Ishikawa (cell line): ENCODE data around the gene FOXN3.

Experiments used
- CEBPB ChIP-seq: IDR thresholded peaks from 2 replicates; pipeline ENCODE4 v1.6.1; 2012
- CREB1 ChIP-seq: IDR thresholded peaks from 2 replicates; pipeline ENCODE4 v1.6.1; 2012; ENCODE audit warnings: low read depth
- EGR1 ChIP-seq: IDR thresholded peaks from 2 replicates; pipeline ENCODE4 v1.6.1; 2012
- EP300 ChIP-seq: IDR thresholded peaks from 2 replicates; pipeline ENCODE4 v1.6.1; 2012; ENCODE audit warnings: borderline replicate concordance
- FOXM1 ChIP-seq: IDR thresholded peaks from 2 replicates; pipeline ENCODE4 v1.6.1; 2012; ENCODE audit warnings: low read depth, borderline replicate concordance
- MAX ChIP-seq: IDR thresholded peaks from 2 replicates; pipeline ENCODE4 v1.6.1; 2012
- NFIC ChIP-seq: IDR thresholded peaks from 2 replicates; pipeline ENCODE4 v1.6.1; 2012
- RAD21 ChIP-seq: IDR thresholded peaks from 2 replicates; pipeline ENCODE4 v1.6.1; 2012; ENCODE audit warnings: low read depth
- TAF1 ChIP-seq: IDR thresholded peaks from 2 replicates; pipeline ENCODE4 v1.6.1; 2012; ENCODE audit warnings: low read depth, mild to moderate bottlenecking
- TCF12 ChIP-seq: IDR thresholded peaks from 2 replicates; pipeline ENCODE4 v1.6.1; 2012; ENCODE audit warnings: low read depth
- TEAD4 ChIP-seq: IDR thresholded peaks from 2 replicates; pipeline ENCODE4 v1.6.1; 2012
- USF1 ChIP-seq: IDR thresholded peaks from 2 replicates; pipeline ENCODE4 v1.6.1; 2012
- YY1 ChIP-seq: IDR thresholded peaks from 2 replicates; pipeline ENCODE4 v1.6.1; 2012; ENCODE audit warnings: low read depth
- ZBTB7A ChIP-seq: IDR thresholded peaks from 2 replicates; pipeline ENCODE4 v1.6.1; 2012; ENCODE audit warnings: low read depth
- TF ChIP-seq, protein P1 (sequence below): IDR thresholded peaks from 2 replicates; pipeline ENCODE4 v1.6.1; 2012; ENCODE audit warnings: low read depth, mild to moderate bottlenecking

Gene FOXN3

GRCh38 chr14:89458713-89459420, 41.8 kb upstream of the FOXN3 start:
- TF ChIP-seq TAF1 (no peak), ZBTB7A (no peak), CEBPB (no peak), USF1 (no peak), TCF12 (no peak), FOXM1 (no peak), RAD21 (no peak), NFIC (no peak), MAX (no peak), CREB1 (no peak), TEAD4 (no peak), EGR1 (no peak), EP300 (no peak), YY1 (no peak)
- TF ChIP-seq, protein P1, sequence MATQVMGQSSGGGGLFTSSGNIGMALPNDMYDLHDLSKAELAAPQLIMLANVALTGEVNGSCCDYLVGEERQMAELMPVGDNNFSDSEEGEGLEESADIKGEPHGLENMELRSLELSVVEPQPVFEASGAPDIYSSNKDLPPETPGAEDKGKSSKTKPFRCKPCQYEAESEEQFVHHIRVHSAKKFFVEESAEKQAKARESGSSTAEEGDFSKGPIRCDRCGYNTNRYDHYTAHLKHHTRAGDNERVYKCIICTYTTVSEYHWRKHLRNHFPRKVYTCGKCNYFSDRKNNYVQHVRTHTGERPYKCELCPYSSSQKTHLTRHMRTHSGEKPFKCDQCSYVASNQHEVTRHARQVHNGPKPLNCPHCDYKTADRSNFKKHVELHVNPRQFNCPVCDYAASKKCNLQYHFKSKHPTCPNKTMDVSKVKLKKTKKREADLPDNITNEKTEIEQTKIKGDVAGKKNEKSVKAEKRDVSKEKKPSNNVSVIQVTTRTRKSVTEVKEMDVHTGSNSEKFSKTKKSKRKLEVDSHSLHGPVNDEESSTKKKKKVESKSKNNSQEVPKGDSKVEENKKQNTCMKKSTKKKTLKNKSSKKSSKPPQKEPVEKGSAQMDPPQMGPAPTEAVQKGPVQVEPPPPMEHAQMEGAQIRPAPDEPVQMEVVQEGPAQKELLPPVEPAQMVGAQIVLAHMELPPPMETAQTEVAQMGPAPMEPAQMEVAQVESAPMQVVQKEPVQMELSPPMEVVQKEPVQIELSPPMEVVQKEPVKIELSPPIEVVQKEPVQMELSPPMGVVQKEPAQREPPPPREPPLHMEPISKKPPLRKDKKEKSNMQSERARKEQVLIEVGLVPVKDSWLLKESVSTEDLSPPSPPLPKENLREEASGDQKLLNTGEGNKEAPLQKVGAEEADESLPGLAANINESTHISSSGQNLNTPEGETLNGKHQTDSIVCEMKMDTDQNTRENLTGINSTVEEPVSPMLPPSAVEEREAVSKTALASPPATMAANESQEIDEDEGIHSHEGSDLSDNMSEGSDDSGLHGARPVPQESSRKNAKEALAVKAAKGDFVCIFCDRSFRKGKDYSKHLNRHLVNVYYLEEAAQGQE: no peak

GRCh38 chr14:89457007-89457406, 40.0 kb upstream of the FOXN3 start:
- TF ChIP-seq, protein P1: no peak
- TF ChIP-seq TEAD4 (no peak), CREB1 (no peak), USF1 (no peak), FOXM1 (no peak), RAD21 (no peak), ZBTB7A (no peak), MAX (no peak), YY1 (no peak), TCF12 (no peak), EP300 (no peak), EGR1 (no peak), NFIC (no peak), CEBPB (no peak), TAF1 (no peak)

- TF ChIP-seq ZBTB7A (no peak), CEBPB (no peak), MAX (no peak), YY1 (no peak), TCF12 (no peak), EGR1 (no peak), TEAD4 (no peak), RAD21 (no peak), NFIC (no peak), EP300 (no peak), TAF1 (no peak), CREB1 (no peak), FOXM1 (no peak), USF1 (no peak)
- TF ChIP-seq, protein P1: no peak
Measured at GRCh38 chr14:89455412-89455811, 38.4 kb upstream of the FOXN3 start.
